Keratinocyte (primary cell): Measurements from ENCODE around the gene TAGLN3. TPM values are rescaled to one million over a fixed set of nuclear protein-coding genes. Genes with fewer than 3 reads are reported as not detected.
A peak's percentile ranks its signal among the peaks of the same experiment; 100 is the strongest.

Source experiments
- DNase-seq: peaks from one replicate; pipeline ENCODE4 v3.0.0-alpha.2; 2011; ENCODE audit warnings: low read depth, missing footprints, low spot score
- FAIRE-seq: peaks from 2 replicates; lab custom pipeline; 2011; peaks lifted over from hg19 to GRCh38; lab: Jason Lieb, UNC
- H2AFZ ChIP-seq: 2 replicates; pipeline ENCODE4 v1.6.0; 2012; ENCODE audit warnings: low read length, control low read depth, inconsistent platforms; ENCODE audit not compliant: control insufficient read depth
- H3K27ac ChIP-seq: 2 replicates; pipeline ENCODE4 v1.5.1; 2011; ENCODE audit warnings: low read length; ENCODE audit not compliant: control insufficient read depth, insufficient read depth
- H3K27me3 ChIP-seq: 3 replicates; pipeline ENCODE4 v1.6.0; 2011; ENCODE audit warnings: low read length; ENCODE audit not compliant: control insufficient read depth, insufficient read depth; ENCODE audit errors: extremely low read depth
- H3K36me3 ChIP-seq, 2 experiments: 2 replicates in 1 of 2; 3 replicates in 1 of 2; pipeline ENCODE4 v1.5.1; 2011; ENCODE audit warnings: low read length in 2 of 2, mild to moderate bottlenecking in 1 of 2; ENCODE audit not compliant: control insufficient read depth in 2 of 2, insufficient read depth in 2 of 2; ENCODE audit errors: extremely low read depth in 1 of 2
- H3K4me1 ChIP-seq: 3 replicates; pipeline ENCODE4 v1.5.1; 2011; ENCODE audit warnings: low read length; ENCODE audit not compliant: control insufficient read depth, insufficient read depth; ENCODE audit errors: extremely low read depth
- H3K4me2 ChIP-seq: 3 replicates; pipeline ENCODE4 v1.6.0; 2011; ENCODE audit warnings: low read depth, low read length; ENCODE audit not compliant: control insufficient read depth, insufficient read depth; ENCODE audit errors: extremely low read depth
- H3K4me3 ChIP-seq, 3 experiments: fragments of 200-600 bp in 1 of 3; sonication (generic) in 1 of 3; 2 replicates in 2 of 3; 3 replicates in 1 of 3; pipeline ENCODE4 v1.5.1; 2011 to 2016; ENCODE audit warnings: low read length in 3 of 3, mild to moderate bottlenecking in 3 of 3, control low read depth in 2 of 3, inconsistent platforms in 1 of 3, low read depth in 1 of 3, mixed read lengths in 1 of 3, mixed run types in 1 of 3, moderate library complexity in 1 of 3; ENCODE audit not compliant: control insufficient read depth in 2 of 3, insufficient read depth in 2 of 3; ENCODE audit errors: extremely low read depth in 1 of 3
- H3K79me2 ChIP-seq: 2 replicates; pipeline ENCODE4 v1.6.0; 2012; ENCODE audit warnings: low read length; ENCODE audit not compliant: control insufficient read depth, insufficient read depth
- H3K9ac ChIP-seq: 3 replicates; pipeline ENCODE4 v1.6.0; 2011; ENCODE audit warnings: low read length; ENCODE audit not compliant: control insufficient read depth, insufficient read depth; ENCODE audit errors: extremely low read depth
- H3K9me1 ChIP-seq: 3 replicates; pipeline ENCODE4 v1.6.0; 2011; ENCODE audit warnings: low read length; ENCODE audit not compliant: control insufficient read depth, insufficient read depth; ENCODE audit errors: extremely low read depth
- H3K9me3 ChIP-seq: 2 replicates; pipeline ENCODE4 v1.5.1; 2012; ENCODE audit warnings: low read depth, low read length; ENCODE audit not compliant: control insufficient read depth
- H4K20me1 ChIP-seq: 3 replicates; pipeline ENCODE4 v1.6.0; 2011; ENCODE audit warnings: low read length; ENCODE audit not compliant: control insufficient read depth, insufficient read depth; ENCODE audit errors: extremely low read depth
- EZH2 ChIP-seq: IDR thresholded peaks from one replicate; pipeline ENCODE4 v1.6.1; 2012; ENCODE audit warnings: inconsistent platforms, mild to moderate bottlenecking, low read length, moderate library complexity
- dilution Hi-C: fragments of 300-500 bp; cut with MboI; formaldehyde crosslinking; loops from one replicate; pipeline ENCODE4 v1.7.0; 2020; ENCODE audit warnings: low sequenced_read_pairs; ENCODE audit not compliant: extremely low pct_ligation_motif_present
- polyA plus RNA-seq, 5 experiments: library from polyadenylated mRNA; depleted of rRNA in 3 of 5; stranded (reverse) in 3 of 5; stranded (forward) in 1 of 5; unstranded in 1 of 5; fragments of >200 nt; gene quantifications; 1 replicate in 1 of 5; 2 replicates in 3 of 5; 3 replicates in 1 of 5; pipeline versions ENCODE4 v1.2.1 to v1.2.3, GENCODE V29; 2011 to 2012; ENCODE audit warnings: missing spikeins in 2 of 5, low read depth in 1 of 5, low replicate concordance in 1 of 5
- TF ChIP-seq, protein P1 (sequence below), 3 experiments: IDR thresholded peaks in 1 of 3; conservative IDR thresholded peaks in 1 of 3; optimal IDR thresholded peaks in 1 of 3; 2 replicates in 2 of 3; 3 replicates in 1 of 3; pipeline versions ENCODE3 to v1.5.1; 2011; ENCODE audit warnings: low read length in 3 of 3, mild to moderate bottlenecking in 3 of 3, moderate library complexity in 2 of 3, control low read depth in 1 of 3, inconsistent platforms in 1 of 3; ENCODE audit not compliant: insufficient read depth in 2 of 3; ENCODE audit errors: extremely low read depth in 1 of 3

The TAGLN3 gene
- polyA plus RNA-seq, 1 donor (not counting 4 experiments of a cell fraction or from before 2014, with no cell fraction given), result 8.9 TPM

DNA sequence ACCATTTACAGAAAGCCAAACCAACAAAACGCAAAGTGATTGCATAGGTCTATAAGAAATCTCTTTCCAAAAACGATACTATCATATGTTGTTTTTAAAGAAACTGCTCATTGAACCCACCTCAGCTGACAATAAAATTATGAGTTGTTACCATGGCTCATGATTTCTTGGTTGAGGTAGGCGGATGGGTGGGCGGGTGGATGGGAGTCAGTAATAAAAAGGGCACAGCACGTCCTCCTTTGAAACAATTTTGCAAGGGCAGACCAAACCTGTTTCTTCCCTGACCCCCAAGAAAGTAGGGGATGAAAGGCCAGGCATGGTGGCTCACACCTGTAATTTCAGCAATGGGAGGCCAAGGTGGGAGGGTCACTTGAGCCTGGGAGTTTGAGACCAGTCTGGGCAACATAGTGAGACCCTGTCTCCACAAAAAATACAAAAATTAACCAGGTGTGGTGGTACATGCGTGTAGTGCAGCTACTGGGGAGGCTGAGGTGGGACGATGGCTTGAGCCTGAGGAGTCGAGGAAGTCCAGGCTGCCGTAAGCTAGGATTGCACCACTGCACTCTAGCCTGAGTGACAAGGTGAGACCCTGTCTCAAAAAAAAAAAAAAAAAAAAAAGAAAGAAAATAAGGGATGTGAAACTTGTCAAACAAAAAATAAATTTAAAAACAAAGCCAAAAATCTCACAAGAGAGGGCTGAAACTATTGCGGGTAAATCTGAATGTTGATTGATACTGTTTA is 17.8 kb upstream of the TAGLN3 start:
- Histone ChIP-seq H4K20me1 (no peaks in the 10 kb centered on the region), H3K9me1 (no peaks in the 10 kb centered on the region), H3K4me1 (peaks cover 8% of the 10 kb centered on the region), H3K9ac (no peak overlapping the region), H3K36me3 (peaks cover 0 to 6% of the 10 kb centered on the region in 2 experiments), H3K27me3 (no peaks in the 10 kb centered on the region), H3K9me3 (no peaks in the 10 kb centered on the region), H3K79me2 (peaks cover 20% of the 10 kb centered on the region), H3K4me2 (peak overlapping the region; percentile 73), H2AFZ (no peak overlapping the region), H3K27ac (no peak overlapping the region), H3K4me3 (no peak overlapping the region)
- FAIRE-seq (no peak), DNase-seq (no peak)
- no peak for TF ChIP-seq EZH2
- TF ChIP-seq, protein P1, sequence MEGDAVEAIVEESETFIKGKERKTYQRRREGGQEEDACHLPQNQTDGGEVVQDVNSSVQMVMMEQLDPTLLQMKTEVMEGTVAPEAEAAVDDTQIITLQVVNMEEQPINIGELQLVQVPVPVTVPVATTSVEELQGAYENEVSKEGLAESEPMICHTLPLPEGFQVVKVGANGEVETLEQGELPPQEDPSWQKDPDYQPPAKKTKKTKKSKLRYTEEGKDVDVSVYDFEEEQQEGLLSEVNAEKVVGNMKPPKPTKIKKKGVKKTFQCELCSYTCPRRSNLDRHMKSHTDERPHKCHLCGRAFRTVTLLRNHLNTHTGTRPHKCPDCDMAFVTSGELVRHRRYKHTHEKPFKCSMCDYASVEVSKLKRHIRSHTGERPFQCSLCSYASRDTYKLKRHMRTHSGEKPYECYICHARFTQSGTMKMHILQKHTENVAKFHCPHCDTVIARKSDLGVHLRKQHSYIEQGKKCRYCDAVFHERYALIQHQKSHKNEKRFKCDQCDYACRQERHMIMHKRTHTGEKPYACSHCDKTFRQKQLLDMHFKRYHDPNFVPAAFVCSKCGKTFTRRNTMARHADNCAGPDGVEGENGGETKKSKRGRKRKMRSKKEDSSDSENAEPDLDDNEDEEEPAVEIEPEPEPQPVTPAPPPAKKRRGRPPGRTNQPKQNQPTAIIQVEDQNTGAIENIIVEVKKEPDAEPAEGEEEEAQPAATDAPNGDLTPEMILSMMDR (optimal IDR thresholded peaks at IDR 0.05 in 1 of 3, IDR thresholded peaks at IDR 0.05 in 1 of 3, conservative IDR thresholded peaks at IDR 0.05 in 1 of 3; ENCODE audit: extremely low read depth in 1 of 3, insufficient read depth in 2 of 3, low read length in 3 of 3), result no peak
- dilution Hi-C loops, result no loop called here

DNA sequence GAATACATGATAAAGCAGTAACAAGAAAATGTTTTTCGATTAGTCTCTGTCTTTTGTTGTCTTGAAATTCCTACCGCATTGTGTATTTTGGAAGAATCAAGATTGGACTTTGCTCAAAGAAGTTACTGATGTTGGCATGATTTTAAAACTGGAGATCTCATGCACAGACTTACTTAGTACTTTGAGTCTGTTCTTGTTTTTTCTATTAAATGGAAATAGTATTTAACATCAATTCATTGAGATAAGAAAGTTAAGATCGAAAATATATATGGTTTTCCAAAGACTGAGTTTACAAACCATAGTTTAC is 17.3 kb upstream of the TAGLN3 start:
- no peak overlapping the region for H3K4me3 ChIP-seq
- no peak overlapping the region for H2AFZ ChIP-seq
- TF ChIP-seq, protein P1 (optimal IDR thresholded peaks at IDR 0.05 in 1 of 3, IDR thresholded peaks at IDR 0.05 in 1 of 3, conservative IDR thresholded peaks at IDR 0.05 in 1 of 3; ENCODE audit: extremely low read depth in 1 of 3, insufficient read depth in 2 of 3, low read length in 3 of 3), result no peak
- TF ChIP-seq EZH2, result no peak
- FAIRE-seq, result no peak
- no peak for DNase-seq
- peaks cover 0 to 6% of the 10 kb centered on the region in 2 experiments for H3K36me3 ChIP-seq
- H3K4me2 ChIP-seq, result no peak overlapping the region
- peaks cover 8% of the 10 kb centered on the region for H3K4me1 ChIP-seq
- no peaks in the 10 kb centered on the region for H3K9me1 ChIP-seq
- H3K27me3 ChIP-seq, result no peaks in the 10 kb centered on the region
- H3K9ac ChIP-seq, result no peak overlapping the region
- dilution Hi-C loops, result no loop called here
- H4K20me1 ChIP-seq, result no peaks in the 10 kb centered on the region
- H3K27ac ChIP-seq, result no peak overlapping the region
- no peaks in the 10 kb centered on the region for H3K9me3 ChIP-seq
- peaks cover 20% of the 10 kb centered on the region for H3K79me2 ChIP-seq
